ENCODE results near the gene SLC12A7. TPM values are rescaled to one million over a fixed set of nuclear protein-coding genes. Genes with fewer than 3 reads are reported as not detected.
A peak's percentile ranks its signal among the peaks of the same experiment; 100 is the strongest.

The SLC12A7 gene
- total RNA-seq, 2 donors from 2014 or later = 17.6 to 28.2 TPM

GRCh38 chr5:1150866-1151265 is 39.0 kb upstream of the SLC12A7 start:
- H3K4me1 Mint-ChIP-seq = peaks cover 8% of the 10 kb centered on the region
- no peaks in the 10 kb centered on the region for H3K36me3 Mint-ChIP-seq (ENCODE audit: low read depth)
- ATAC-seq (replicated peaks) = no peak
- peaks cover 20% of the 10 kb centered on the region for H3K27me3 Mint-ChIP-seq
- H3K27ac Mint-ChIP-seq = no peak overlapping the region
- H3K4me3 Mint-ChIP-seq = no peak overlapping the region
- no peaks in the 10 kb centered on the region for H3K9me3 Mint-ChIP-seq

- Mint-ChIP-seq H3K36me3 (ENCODE audit: low read depth) (no peaks in the 10 kb centered on the region), H3K27me3 (peaks cover 9% of the 10 kb centered on the region), H3K4me1 (no peaks in the 10 kb centered on the region), H3K27ac (no peak overlapping the region), H3K4me3 (no peak overlapping the region), H3K9me3 (no peaks in the 10 kb centered on the region)
- ATAC-seq (replicated peaks) = no peak
These were observed 33.0 kb upstream of the SLC12A7 start for GRCh38 chr5:1144638-1145396.

- peaks cover 9% of the 10 kb centered on the region for H3K27me3 Mint-ChIP-seq
- no peaks in the 10 kb centered on the region for H3K9me3 Mint-ChIP-seq
- no peaks in the 10 kb centered on the region for H3K36me3 Mint-ChIP-seq (ENCODE audit: low read depth)
- no peak for ATAC-seq (replicated peaks)
- no peak overlapping the region for H3K4me3 Mint-ChIP-seq
- no peak overlapping the region for H3K27ac Mint-ChIP-seq
- H3K4me1 Mint-ChIP-seq = no peaks in the 10 kb centered on the region
These were observed 32.2 kb upstream of the SLC12A7 start for GRCh38 chr5:1144089-1144488.

GRCh38 chr5:1143670-1143951 is 31.7 kb upstream of the SLC12A7 start:
- Mint-ChIP-seq H3K4me3 (no peak overlapping the region), H3K27me3 (peaks cover 9% of the 10 kb centered on the region), H3K9me3 (no peaks in the 10 kb centered on the region), H3K36me3 (ENCODE audit: low read depth) (no peaks in the 10 kb centered on the region), H3K4me1 (no peaks in the 10 kb centered on the region), H3K27ac (no peak overlapping the region)
- no peak for ATAC-seq (replicated peaks)

GRCh38 chr5:1142886-1143669 is 31.2 kb upstream of the SLC12A7 start:
- H3K9me3 Mint-ChIP-seq = no peaks in the 10 kb centered on the region
- peaks cover 9% of the 10 kb centered on the region for H3K27me3 Mint-ChIP-seq
- H3K27ac Mint-ChIP-seq = no peak overlapping the region
- no peak overlapping the region for H3K4me3 Mint-ChIP-seq
- ATAC-seq (replicated peaks) = no peak
- no peaks in the 10 kb centered on the region for H3K36me3 Mint-ChIP-seq (ENCODE audit: low read depth)
- H3K4me1 Mint-ChIP-seq = no peaks in the 10 kb centered on the region

- Mint-ChIP-seq H3K27me3 (peaks cover 8% of the 10 kb centered on the region), H3K27ac (no peak overlapping the region), H3K4me3 (no peak overlapping the region), H3K9me3 (no peaks in the 10 kb centered on the region), H3K36me3 (ENCODE audit: low read depth) (no peaks in the 10 kb centered on the region), H3K4me1 (no peaks in the 10 kb centered on the region)
- ATAC-seq (replicated peaks) = no peak
These were observed 30.0 kb upstream of the SLC12A7 start for GRCh38 chr5:1141834-1142233.

- H3K4me3 Mint-ChIP-seq = no peak overlapping the region
- no peaks in the 10 kb centered on the region for H3K36me3 Mint-ChIP-seq (ENCODE audit: low read depth)
- no peak for ATAC-seq (replicated peaks)
- no peaks in the 10 kb centered on the region for H3K4me1 Mint-ChIP-seq
- no peak overlapping the region for H3K27ac Mint-ChIP-seq
- H3K9me3 Mint-ChIP-seq = no peaks in the 10 kb centered on the region
- peaks cover 4% of the 10 kb centered on the region for H3K27me3 Mint-ChIP-seq
These were observed 28.9 kb upstream of the SLC12A7 start for GRCh38 chr5:1140818-1141189.

GRCh38 chr5:1140171-1140817 is 28.4 kb upstream of the SLC12A7 start:
- no peaks in the 10 kb centered on the region for H3K9me3 Mint-ChIP-seq
- ATAC-seq (replicated peaks) = peak; percentile 89

GRCh38 chr5:1139331-1140170 is 27.7 kb upstream of the SLC12A7 start:
- no peak for ATAC-seq (replicated peaks)
- peaks cover 4% of the 10 kb centered on the region for H3K27me3 Mint-ChIP-seq

More at GRCh38 chr5:1140171-1140817, 28.4 kb upstream of the SLC12A7 start:
- Mint-ChIP-seq H3K36me3 (ENCODE audit: low read depth) (no peaks in the 10 kb centered on the region), H3K4me1 (no peaks in the 10 kb centered on the region), H3K27me3 (peaks cover 4% of the 10 kb centered on the region), H3K27ac (no peak overlapping the region), H3K4me3 (no peak overlapping the region)

GRCh38 chr5:1138445-1139245 is 26.8 kb upstream of the SLC12A7 start:
- Mint-ChIP-seq H3K4me3 (no peak overlapping the region), H3K36me3 (ENCODE audit: low read depth) (no peaks in the 10 kb centered on the region), H3K4me1 (no peaks in the 10 kb centered on the region), H3K27ac (no peak overlapping the region), H3K9me3 (no peaks in the 10 kb centered on the region), H3K27me3 (peaks cover 4% of the 10 kb centered on the region)
- ATAC-seq (replicated peaks) = no peak

More at GRCh38 chr5:1139331-1140170, 27.7 kb upstream of the SLC12A7 start:
- no peaks in the 10 kb centered on the region for H3K9me3 Mint-ChIP-seq
- H3K27ac Mint-ChIP-seq = no peak overlapping the region
- no peak overlapping the region for H3K4me3 Mint-ChIP-seq
- H3K4me1 Mint-ChIP-seq = no peaks in the 10 kb centered on the region
- H3K36me3 Mint-ChIP-seq (ENCODE audit: low read depth) = no peaks in the 10 kb centered on the region

GRCh38 chr5:1137567-1138444 is 25.9 kb upstream of the SLC12A7 start:
- H3K9me3 Mint-ChIP-seq = no peaks in the 10 kb centered on the region
- H3K4me3 Mint-ChIP-seq = no peak overlapping the region
- no peak for ATAC-seq (replicated peaks)
- no peaks in the 10 kb centered on the region for H3K36me3 Mint-ChIP-seq (ENCODE audit: low read depth)
- H3K27ac Mint-ChIP-seq = no peak overlapping the region
- no peaks in the 10 kb centered on the region for H3K4me1 Mint-ChIP-seq
- H3K27me3 Mint-ChIP-seq = peaks cover 4% of the 10 kb centered on the region

- no peak overlapping the region for H3K27ac Mint-ChIP-seq
- H3K27me3 Mint-ChIP-seq = no peaks in the 10 kb centered on the region
- H3K4me3 Mint-ChIP-seq = no peak overlapping the region
- no peaks in the 10 kb centered on the region for H3K9me3 Mint-ChIP-seq
- no peaks in the 10 kb centered on the region for H3K36me3 Mint-ChIP-seq (ENCODE audit: low read depth)
- no peak for ATAC-seq (replicated peaks)
- no peaks in the 10 kb centered on the region for H3K4me1 Mint-ChIP-seq
These were observed 25.0 kb upstream of the SLC12A7 start for GRCh38 chr5:1136814-1137213.
